GM12865 (cell line): ENCODE data around the gene FLT4.

Experiments
- DNase-seq: peaks from one replicate; pipeline ENCODE4 v3.0.0; 2010; ENCODE audit warnings: low read depth
- H3K4me3 ChIP-seq: 2 replicates; pipeline ENCODE4 v1.5.1; 2011; ENCODE audit warnings: mild to moderate bottlenecking, low read depth, low read length, control low read depth
- CTCF ChIP-seq: IDR thresholded peaks from 2 replicates; pipeline ENCODE4 v1.5.1; 2011; ENCODE audit warnings: low read length, control low read depth, low read depth, inconsistent platforms; ENCODE audit not compliant: insufficient read depth; ENCODE audit errors: missing control alignments

Gene FLT4

GRCh38 chr5:180628827-180629750 is 20.3 kb downstream of the FLT4 start:
- no peak for DNase-seq
- TF ChIP-seq CTCF, result no peak
- no peak overlapping the region for H3K4me3 ChIP-seq

- TF ChIP-seq CTCF, result no peak
Measured at GRCh38 chr5:180628211-180628610, 21.2 kb downstream of the FLT4 start.

GRCh38 chr5:180627386-180628120 is 21.8 kb downstream of the FLT4 start:
- DNase-seq, result no peak
- no peak overlapping the region for H3K4me3 ChIP-seq
- no peak for TF ChIP-seq CTCF

More at GRCh38 chr5:180628211-180628610, 21.2 kb downstream of the FLT4 start:
- DNase-seq, result no peak
- H3K4me3 ChIP-seq, result no peak overlapping the region

- TF ChIP-seq CTCF, result no peak
- H3K4me3 ChIP-seq, result no peak overlapping the region
- DNase-seq, result no peak
Measured at GRCh38 chr5:180626661-180627385, 22.6 kb downstream of the FLT4 start.

- no peak for TF ChIP-seq CTCF
- no peak for DNase-seq
- no peak overlapping the region for H3K4me3 ChIP-seq
Measured at GRCh38 chr5:180625791-180626660, 23.4 kb downstream of the FLT4 start.
